Mucosa of gallbladder (tissue), 1 donor: Measurements from ENCODE around the gene NINJ1. TPM values are rescaled to one million over a fixed set of nuclear protein-coding genes. Genes with fewer than 3 reads are reported as not detected.
"Not testable (repeated sequence)": the region's sequence is repeated elsewhere in the genome, so short reads cannot be mapped to it uniquely, and the experiment has no call there.

ENCODE experiments used
- DNase-seq: peaks from one replicate; pipeline ENCODE4 v3.0.0-alpha.2; 2020; ENCODE audit warnings: low spot score
- total RNA-seq: library from RNA; stranded (reverse); gene quantifications from one replicate; pipeline ENCODE4 v1.2.1, GENCODE V29; 2021
- donor health status: DM: no; HTN: no; CAD: no.

NINJ1 gene
- total RNA-seq, 1 donor from 2014 or later = 75.6 TPM

DNA sequence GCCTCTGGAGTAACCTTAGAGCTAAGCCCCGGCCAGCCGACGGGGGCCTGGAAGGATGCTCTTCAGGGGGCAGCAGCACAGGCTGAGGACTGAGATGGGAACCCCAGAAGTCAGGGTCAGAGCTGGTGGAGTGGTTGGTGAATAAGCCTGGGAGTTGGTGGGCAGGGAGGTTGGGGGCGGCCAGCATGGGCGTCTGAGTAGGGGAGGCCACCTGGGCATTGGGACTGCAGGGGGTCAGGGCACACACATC, 14.4 kb downstream of the NINJ1 start:
- no peak for DNase-seq

DNA sequence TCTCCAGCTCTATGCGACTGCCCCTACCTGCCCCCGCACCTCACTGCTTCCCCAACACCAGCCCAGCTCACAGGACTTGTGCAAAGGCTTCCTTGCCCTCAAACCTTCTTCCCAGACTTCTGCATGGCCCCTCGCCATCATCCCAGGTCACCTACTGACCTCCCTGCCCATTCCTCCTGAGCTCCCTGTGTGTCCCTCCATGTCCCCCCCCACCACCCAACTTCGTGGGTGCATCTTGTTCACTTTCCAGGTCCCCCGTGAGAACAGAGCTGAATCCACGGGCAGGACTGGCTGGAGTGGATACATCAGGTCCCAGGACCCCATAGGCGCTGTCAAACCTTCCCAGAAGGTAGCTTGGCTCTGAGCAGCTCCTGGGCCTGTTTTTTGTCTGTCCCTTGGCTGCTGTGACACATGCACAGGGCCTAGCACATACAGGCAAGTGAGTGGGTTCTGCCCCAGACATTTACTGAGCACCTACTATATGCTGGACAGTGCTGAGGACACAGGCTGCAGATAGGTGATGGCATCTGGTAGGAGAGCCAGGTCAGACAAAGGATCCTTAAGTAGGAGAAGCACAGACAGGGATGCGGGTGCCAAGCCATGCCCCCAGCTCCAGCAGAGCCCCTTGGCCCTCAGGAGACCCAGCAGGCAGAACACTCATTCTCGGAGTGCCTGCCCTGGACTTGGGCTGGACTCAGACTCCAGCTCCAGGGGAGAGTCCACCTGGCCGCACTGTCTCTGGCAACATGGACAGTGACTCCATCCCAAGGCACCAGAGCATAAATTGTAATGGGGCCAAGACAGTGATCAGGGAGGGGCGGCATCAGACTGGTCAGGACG, 15.0 kb downstream of the NINJ1 start:
- no peak for DNase-seq

DNA sequence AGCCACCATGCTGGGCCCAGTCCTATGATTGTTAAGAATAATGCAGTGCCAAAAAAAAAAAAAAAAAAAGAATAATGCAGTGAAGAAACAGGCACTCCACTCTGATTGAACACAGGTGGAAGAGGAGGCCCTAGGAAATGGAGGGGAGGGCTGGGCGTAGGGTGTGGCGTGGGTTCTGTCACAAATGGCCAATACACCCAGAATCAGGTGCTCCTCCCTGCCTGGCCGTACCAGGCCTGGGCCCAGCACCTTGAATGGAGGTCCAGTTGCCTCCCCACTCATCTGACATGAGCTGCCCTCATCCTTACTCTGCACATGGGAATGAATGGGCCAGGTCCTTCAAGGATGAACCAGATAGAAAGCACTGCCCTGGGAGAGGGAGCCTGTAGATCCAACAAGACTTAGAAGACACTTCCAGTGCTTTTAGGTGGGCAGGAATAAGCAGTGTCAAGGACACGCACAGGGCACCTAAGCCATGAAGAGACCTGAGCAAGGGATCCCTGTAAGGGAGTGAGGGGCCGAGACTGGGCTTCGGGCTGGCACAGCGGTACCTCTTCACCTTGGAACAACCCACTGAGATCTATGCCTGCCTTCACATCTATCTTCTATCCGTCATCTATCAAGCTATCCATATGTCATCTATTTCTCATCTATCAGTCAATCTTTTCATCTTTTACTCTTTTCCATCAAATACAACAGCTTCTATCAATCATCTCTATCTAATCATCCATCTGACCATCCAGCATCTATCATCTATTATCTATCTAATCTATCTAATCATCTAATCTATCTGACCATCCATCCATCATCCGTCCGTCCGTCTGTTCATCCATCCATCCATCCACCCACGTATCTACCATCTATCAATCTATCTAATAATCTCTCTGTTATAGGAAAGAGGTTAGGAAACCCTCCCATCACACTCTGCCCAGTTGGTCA, 15.9 kb downstream of the NINJ1 start:
- DNase-seq = no peak

DNA sequence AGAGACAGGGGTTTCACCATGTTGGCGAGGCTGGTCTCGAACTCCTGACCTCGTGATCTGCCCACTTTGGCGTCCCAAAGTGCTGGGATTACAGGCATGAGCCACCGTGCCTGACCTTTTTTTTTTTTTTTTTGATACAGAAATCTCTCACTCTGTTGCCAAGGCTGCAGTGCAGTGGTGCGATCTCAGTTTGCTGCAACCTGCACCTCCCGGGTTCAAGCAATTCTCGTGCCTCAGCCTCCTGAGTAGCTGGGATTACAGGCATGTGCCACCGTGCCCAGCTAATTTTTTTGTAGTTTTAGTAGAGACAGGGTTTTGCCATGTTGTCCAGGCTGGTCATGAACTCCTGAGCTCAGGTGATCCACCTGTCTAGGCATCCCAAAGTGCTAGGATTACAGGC, 16.5 kb downstream of the NINJ1 start:
- DNase-seq = not testable (repeated sequence)

DNA sequence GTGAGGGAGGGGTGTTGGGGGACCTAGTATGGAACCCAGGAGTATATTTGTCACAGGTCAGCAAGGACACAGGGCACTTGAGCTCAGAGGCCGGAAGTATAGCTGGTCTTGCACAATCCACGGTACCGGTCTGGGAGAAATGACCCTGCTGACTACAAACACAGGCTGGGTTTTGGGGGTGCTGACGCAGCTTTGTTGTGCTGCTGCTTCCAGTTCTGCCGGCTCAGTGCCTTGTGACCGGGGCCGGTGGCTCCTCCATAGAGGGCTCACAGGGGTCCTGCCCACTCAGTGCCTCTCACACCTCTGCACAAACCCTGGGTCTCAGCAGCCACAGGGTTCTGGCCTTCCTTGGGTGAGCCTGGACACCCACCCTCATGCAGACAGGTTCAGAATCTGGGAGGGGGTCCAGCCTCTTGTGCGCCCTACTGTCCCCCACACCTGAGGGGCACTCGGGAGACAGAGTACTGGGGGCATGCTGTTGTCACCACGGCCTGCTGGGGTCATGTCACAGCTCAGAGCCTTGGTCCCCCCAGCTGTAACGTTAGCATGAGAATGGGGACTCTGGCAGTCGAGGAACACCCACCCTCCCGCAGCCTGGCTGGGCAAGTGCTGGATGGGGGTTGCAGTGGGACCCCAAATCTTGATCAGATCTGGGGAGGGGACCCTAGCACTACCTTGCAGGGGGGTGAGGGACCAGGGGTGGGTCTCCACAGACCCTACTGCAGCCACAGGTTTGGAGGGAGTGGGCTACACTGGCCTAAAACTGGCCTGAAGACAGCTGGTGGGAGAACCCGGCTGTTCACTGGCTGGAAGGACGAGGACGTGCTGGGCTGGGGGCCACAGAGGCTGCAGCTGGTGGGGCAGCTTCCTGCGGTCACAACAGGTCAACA, 17.7 kb downstream of the NINJ1 start:
- peak; percentile 83 for DNase-seq

DNA sequence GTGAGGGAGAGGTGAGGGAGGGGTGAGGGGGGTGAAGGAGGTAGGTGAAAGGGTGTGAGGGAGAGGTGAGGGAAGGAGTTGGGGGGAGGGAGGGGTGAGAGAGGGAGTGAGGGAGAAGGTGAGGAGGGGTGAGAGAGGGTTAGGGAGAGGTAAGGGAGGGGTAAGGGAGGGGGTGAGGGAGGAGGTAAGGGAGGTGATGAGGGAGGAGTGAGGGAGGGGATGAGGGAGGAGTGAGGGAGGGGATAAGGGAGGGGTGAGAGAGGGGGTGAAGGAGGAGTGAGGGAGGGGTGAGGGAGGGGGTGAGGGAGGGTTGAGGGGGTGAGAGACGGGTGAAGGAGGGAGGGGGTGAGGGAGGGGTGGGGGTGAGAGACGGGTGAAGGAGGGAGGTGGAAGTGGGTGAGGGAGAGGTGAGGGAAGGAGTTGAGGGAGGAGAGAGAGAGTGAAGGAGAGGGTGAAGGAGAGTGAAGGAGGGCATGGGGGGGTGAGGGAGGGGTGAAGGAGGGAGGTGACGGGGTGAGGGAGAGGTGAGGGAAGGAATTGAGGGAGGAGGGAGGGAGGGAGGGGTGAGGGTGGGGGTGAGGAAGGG, 18.5 kb downstream of the NINJ1 start:
- DNase-seq = no peak

DNA sequence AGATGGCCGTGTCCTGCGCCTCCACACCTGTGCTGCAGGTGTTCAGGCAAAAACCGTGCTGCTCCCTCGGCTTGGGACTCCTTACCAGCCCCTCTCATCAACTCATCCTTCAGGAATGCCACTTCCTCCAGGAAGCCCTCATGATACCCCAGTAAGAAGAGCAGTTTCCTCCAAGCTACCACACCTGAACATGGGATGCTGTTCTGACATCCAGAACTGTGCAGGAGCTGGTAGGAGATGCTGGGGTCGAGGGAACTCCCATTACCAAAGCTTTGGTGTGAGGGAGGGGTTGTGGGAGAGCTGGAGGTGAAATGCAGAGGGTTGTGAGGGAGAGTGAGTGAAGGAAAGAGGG, 19.1 kb downstream of the NINJ1 start:
- DNase-seq = no peak

DNA sequence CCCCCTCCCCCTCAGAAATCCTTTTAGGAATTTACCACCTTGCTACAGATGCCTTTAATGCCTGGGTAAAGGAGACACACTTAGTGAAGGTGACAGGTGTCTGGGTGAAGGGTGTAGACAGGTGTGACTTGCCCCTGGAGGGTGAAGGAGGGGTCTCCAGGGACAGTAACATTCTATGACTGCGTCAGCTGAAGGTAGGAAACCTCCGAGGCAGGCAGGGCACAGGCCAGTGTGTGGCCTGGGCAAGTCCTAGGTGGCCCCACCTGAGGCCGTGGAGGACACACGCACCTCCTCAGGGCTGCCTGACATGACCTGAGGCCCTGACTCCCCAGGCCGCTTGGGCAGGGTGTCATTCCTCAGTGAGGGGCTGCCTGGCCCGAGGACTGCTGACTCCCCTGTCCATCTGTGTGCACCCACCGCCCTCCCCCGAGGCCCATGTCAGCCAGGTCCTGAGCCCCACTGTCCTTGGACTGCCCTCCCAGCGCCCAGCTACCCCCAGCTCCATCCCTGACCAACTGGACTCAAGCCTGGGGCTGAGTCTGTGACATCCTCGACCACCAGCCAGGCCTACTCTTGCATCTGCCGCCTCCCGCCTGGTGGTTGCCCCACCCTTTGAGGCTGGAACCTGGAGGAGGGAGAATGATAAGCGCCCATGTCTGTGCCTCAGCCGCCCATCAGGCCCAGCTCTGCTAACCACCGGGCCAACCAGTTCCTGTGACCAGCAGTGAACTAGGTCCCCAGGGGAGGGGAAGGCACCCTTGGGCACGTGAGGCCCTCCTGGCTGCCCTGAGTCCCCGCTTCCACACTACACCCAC, 19.7 kb downstream of the NINJ1 start:
- DNase-seq = no peak

DNA sequence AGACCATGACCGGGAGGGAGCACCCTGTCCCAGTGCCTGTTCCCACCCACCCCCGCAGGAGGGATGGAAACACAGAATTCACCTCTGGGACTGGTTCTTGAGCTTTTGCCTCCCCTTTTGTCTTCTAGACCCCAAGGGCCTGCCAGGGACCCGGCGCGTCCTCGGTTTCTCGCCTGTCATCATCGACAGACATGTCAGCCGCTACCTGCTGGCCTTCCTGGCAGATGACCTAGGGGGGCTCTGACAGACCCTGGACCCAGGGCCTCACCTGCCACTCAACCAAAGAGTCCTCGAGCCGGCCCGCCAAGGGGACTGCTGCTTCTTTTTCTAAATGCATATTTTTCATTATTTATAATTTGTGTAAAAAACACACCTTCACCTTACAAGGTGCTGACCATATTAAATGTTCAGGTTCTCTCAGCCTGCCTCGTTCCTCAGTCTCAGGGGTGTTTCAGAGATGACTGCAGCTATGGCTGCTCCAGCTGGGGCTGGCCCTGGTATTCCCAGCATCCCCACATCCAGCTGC, 21.1 kb downstream of the NINJ1 start:
- no peak for DNase-seq

DNA sequence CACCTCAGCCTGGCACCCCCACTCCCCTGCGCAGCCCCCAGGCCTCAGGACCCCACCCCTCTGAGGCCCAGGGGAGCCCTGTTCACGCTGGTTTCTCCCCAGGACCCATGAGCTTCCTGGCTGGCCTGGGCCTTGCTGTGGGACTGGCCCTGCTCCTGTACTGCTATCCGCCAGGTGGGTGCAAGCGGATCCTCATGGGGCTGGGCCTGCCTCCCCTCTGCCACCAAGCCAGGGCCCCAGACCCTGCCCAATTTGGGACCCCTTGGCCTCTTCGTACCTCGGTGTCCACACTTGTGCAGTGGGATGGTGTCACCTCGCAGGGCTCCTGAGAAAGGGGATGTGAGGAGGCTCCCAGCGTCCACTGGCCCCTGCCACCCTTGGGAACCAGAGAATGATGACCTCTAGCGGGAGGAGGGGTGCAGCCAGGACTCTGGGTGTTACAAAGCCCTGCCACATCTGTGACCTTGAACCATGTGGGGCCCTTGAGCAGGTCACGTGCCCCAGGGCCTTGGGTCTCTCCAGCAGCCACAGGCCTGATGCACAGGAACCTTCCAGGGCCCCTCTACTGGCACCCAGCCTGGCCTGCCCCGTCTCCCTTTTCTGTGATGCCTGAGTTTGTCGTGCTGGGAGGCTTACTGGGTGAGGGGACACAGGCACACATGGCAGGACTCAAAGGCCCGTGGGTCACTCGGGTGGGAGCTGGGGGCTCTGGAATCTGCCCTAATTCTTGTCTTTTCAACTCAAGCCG, 21.8 kb downstream of the NINJ1 start:
- no peak for DNase-seq

DNA sequence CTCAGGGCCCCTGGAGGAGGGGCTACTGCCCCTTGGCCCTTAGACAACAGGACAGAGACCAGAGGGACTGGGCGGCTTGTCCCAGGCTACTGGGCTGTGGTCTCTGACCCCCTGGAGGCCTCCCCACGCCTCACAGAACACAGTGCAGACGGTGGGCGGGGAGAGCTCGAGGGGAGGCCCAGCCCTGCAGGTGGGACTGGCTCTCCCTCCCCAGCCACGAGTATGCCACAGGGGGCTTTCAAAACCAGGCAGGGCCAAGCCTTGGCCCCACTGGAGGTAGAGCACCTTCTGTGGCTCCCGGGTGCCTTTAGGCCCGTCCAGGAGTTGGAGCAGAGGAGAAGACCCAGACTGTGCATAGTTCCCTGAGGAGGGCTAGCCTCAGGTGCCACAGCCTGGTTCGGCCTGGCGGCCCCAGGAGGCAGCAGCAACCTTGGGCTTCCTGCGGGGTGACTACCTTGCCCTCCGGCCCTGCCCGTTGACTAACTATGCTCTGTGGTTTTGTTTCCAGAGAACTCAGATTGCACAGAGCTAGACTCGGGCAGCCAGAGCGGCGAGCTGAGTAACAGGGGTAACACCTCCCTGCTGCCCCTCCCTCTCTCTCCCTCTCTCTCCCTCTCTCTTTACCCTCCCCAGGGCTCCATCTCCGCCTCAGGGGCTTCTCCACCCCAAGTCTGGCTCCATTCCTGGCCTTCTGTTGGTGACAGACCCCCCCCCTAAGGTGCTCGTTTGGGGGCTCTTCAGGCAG, 22.5 kb downstream of the NINJ1 start:
- DNase-seq = no peak

DNA sequence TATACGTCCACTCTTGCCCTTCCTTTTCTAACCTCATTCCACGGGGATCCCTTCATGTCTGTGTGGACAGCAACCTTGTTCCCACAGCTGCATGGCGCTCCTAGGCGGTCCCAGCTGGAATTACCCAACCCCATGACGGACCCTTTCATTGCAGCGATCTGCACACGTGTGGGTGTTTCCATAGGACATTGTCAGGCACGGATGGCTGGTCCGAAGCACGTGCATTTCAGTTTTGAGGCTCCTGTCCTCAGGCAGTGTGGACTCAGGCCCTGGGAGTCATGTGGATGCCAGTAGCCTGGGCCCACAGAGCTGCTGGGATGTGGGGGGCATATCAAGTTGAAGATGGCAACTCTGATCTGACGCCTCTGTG, 23.1 kb downstream of the NINJ1 start:
- DNase-seq = no peak

DNA sequence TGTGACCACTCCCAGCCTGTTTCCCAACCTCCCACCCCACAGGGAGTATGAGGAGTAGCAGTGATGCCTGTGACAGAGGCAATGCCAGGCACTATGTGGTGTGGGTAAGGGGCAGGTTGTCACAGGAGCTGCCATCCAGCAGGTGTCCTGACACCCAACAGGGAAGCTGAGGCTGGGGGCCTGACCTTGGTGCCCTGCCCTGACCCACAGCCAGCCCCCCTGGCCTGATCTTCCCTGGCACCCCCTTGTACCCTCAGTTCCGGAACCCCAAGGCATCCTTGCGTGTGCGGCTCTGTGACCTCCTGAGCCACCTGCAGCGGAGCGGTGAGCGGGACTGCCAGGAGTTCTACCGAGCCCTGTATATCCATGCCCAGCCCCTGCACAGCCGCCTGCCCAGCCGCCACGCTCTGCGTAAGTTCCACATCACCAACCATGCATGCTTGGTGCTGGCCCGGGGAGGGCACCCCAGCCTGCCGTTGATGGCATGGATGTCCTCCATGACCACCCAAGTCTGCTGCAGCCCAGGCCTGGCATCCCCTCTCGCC, 23.7 kb downstream of the NINJ1 start:
- DNase-seq = no peak

DNA sequence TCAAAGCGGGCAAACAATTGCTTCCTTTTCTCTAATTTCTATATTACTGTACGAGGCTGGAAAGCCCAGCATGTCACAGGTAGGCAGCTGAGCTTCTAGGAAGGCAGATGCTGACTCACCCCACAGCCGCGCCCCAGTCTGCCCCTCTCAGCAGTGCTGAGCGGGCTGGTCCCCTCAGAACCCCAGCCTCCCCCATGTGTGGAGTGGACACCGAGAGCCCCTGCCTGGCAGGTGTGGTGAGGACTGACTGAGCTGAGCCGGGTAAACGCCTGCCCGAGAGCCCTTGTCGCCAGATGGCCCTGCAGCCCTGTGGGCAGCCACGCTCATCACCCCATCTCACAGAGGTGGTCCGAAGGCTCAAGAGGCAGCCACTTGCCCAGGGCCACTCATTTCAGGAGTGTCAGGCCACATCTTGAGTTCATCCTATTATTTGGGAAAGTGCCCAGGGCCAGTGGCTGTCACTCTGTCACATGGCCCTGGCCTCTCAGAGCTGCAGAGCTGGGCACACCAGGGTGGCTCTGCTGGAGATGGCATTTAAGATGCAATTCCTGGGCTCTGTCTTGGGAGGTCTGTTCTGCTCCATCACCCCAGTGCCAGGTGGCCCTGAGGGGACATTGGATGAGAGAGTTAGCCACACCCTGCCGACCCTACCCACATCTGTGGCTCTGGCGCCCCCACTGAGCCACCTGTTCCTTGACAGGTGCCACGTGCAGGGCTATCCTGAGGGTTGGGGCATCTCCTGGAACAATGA, 25.6 kb downstream of the NINJ1 start:
- DNase-seq = no peak

DNA sequence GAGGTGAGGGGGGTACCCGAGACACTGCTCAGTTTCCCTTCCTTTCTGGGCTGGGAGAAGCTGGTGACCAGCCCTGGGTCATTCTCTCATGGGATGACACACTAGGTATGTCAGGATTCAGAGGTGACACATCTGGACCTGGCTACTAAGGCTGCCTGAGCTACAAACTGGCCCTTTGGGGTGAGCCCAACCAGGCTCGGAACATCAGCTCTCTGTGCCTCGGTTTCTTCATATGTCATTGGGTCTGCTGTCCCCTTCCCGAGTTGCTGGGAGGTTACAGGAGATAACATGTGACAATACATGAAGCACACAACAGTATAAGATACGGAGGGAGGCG, 26.3 kb downstream of the NINJ1 start:
- DNase-seq = no peak

DNA sequence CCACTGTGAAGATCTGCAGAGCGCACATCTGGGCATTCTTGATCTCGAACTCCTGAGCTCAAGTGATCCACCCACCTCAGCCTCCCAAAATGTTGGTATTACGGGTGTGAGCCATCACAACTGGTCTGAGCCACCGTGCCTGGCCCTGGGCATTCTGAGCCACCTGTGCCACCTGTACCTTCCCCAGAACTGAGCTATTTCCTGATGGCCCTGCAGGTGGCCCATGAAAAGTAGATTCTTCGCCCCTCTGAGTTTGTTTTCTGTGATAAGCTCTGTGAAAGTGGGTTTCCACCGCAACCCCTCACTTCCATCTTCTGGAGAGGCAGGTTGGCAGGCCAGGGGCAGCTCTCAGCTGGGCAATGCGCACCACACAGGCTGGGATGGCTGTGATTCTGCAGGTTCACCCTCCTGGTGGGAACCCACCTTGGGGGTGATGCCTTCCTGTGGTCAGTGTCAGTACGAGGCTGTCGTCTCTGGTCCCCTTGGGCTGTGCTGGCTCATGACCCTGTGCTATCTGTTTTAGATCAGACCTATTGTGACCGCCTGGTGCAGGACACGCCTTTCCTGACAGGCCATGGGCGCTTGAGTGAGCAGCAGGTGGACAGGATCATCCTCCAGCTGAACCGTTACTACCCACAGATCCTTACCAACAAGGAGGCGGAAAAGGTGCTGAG, 26.8 kb downstream of the NINJ1 start:
- no peak for DNase-seq

DNA sequence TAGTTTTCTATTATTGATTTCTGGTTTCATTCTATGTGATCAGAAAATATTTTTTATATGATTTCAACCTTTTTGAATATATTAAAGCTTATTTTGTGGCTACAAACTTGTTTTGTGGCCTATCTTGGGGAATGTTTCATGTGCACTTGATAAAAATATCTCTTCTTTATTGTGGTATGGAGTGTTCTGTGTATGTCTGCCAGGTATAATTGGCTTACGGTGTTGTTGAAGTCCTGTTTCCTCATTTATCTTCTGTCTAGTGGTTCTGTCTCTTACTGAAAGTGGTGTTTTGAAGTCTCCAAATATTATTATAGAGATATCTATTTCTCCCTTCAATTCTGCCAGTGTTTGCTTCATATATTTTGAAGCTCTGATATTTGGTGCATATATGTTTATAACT, 28.4 kb downstream of the NINJ1 start:
- DNase-seq = no peak

DNA sequence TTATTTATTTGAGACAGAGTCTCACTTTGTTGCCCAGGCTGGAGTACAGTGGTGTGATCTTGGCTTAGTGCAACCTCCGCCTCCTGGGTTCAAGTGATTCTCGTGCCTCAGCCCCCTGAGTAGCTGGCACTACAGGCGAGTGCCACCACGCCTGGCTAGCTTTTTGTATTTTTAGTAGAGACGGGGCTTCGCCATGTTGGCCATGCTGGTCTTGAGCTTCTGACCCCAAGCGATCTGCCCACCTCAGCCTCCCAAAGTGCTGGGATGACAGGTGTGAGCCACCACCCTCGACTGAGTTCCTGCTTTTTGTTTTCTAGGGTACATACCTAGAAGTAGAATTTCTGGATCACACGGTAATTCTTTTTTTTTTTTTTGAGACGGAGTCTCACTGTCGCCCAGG, 33.0 kb downstream of the NINJ1 start:
- not testable (repeated sequence) for DNase-seq
